ENCODE data around the gene CLCN5.
"Not testable (repeated sequence)": the region's sequence is repeated elsewhere in the genome, so short reads cannot be mapped to it uniquely, and the experiment has no call there.

The CLCN5 gene

GRCh38 chrX:49996474-49996873, 74.1 kb downstream of the CLCN5 start:
- DNase-seq = no peak

DNA sequence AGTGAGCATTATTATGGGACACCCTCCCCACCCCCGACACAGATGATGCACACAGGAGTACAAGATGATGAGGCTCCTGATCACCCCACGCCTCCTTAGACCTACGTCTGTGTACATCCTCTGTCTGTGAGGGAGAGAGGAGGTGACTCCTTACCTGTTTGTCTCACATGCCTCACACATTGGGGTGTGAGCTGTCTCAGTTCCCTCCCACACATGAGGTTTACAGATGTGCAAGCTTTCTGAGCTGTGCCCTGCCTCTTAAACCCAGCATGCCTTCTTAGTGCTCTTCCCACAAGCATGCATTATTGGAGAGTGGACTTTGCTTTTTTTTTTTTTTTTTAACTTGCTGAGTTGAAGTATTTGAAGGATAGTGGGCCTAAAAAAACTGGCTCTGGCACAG, 76.7 kb downstream of the CLCN5 start:
- no peak for DNase-seq

- peak; percentile 1 for DNase-seq
Measured at GRCh38 chrX:50000937-50001542, 78.6 kb downstream of the CLCN5 start.

- DNase-seq = peak; percentile 86
Measured at GRCh38 chrX:50002067-50002714, 79.8 kb downstream of the CLCN5 start.

DNA sequence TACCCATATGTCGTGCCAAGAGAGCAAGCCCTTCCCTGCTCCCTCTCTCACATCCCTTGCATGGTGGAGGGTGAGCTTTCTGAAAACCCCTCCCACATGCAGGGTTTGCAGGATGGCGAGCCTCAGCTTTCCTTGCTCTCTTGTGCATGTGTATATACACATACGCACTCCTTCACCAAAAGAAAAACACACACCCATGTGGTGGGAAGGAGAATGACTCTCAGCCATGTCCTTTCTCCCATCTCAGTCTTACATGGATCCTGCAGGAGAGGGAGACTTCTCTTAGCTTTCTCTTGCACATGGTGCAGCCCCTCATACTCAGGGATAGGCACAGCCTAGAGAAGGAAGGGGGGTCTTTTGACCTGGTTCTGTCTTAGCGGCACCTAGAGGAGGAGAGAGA, 81.1 kb downstream of the CLCN5 start:
- no peak for DNase-seq

GRCh38 chrX:50003927-50004326, 81.5 kb downstream of the CLCN5 start:
- no peak for DNase-seq

DNA sequence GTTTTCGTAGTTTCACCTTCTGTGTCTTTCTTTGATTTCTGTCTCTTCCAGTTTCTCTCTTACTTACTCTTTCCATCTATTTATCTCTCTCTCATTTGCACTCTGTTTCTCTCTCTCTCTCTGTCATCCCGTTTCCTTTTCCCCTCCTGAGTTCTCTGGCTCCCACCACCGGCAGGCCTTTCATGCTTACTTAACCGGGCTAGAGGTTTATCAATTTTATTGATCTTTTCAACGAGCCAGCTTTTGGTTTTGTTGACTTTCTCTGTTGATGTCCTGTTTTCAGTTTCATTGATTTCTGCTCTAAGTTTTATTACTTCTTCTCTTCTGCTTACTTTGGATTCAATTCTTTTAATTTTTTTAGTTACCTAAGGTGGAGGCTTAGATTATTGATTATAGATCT, 103.2 kb downstream of the CLCN5 start:
- DNase-seq = not testable (repeated sequence)

DNA sequence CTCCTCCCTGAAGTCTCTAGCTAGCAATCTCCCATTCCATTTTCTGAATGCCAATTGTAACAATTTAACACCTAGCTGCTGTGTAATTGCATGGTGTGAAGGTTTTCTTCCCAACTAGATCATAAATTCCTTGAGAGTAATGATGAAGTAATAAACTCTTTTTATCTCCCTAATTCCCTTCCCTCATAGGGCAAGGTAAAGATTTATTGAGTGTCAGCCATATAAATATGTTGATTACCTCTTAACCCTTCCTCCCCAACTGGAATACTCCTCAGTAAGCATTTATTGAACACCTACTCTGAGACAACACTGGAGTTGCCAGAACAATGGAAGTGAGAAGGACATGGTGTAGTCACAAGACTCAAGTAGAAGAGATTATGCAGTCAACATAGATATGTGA, 112.7 kb downstream of the CLCN5 start:
- no peak for DNase-seq

GRCh38 chrX:50036426-50036825, 114.0 kb downstream of the CLCN5 start:
- no peak for DNase-seq

GRCh38 chrX:50045823-50046222, 123.4 kb downstream of the CLCN5 start:
- DNase-seq = no peak

GRCh38 chrX:50049228-50049627, 126.8 kb downstream of the CLCN5 start:
- no peak for DNase-seq

DNA sequence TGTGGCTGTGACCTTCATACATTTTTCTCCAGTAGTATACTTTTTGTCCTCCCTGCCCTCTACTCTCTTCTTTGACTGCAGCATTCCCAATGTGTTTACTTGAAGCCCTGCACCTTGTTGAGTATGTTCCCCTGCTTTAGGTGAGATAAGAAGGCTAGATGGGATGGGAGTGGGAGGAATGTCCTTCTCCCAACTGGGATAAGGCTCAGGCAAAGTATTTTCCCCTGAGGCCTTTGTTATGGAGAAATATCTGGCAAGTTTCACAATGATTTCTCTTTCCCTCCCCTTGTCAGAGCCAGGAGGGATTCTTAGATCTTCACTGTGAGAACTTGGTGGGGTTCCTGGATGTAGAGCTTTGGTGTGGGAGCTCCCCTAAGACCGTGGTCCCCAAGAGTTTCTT, 131.8 kb downstream of the CLCN5 start:
- no peak for DNase-seq

DNA sequence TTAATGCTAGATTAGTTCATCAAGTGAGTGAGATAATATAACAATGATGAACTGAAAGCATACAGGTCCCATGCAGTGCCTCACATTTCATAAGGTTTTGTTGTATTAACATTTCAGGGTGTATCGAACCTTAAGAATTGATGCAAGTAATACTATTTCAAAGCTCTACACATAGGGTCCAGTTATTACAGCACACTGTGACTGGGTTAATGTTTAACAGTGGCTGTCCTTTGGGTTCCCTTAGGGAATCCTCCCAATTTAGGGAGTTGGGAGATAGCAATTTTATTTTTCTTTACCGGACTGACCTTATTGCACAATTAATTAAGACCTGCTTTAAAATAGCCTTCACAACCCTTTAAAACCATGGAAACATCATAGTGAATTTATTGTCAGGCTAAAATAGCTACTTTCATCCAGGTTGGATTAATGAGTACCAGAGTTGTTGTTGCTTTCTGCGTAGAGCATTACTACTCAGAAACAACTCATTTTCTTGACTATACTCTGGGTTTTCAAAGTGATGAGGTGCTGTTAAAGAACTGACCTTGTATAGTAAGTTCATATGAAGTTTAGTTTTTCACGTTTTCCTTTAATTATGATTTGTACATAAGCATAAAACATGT, 144.0 kb downstream of the CLCN5 start:
- DNase-seq = no peak

- DNase-seq = no peak
Measured at GRCh38 chrX:50067435-50068284, 145.3 kb downstream of the CLCN5 start.

GRCh38 chrX:50068285-50068563, 145.8 kb downstream of the CLCN5 start:
- no peak for DNase-seq

DNA sequence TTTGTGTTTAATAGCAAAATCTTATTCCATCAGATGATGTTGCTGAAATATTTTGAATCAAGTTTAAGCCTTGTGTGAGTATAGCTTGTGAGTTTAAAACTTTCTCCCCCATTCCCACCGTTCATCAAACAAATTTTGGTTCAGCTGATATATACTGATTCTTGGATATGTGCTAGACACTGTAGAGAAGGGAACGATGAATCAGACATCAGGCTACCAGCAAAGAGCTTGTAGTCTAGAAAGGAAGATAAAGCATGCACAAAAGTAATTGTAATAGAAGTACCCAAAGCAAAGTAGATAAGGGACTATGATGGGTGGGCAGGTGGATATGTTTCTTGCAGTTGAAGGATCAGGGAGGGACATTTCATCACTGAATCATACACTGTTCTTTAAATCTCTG, 146.5 kb downstream of the CLCN5 start:
- DNase-seq = no peak

DNA sequence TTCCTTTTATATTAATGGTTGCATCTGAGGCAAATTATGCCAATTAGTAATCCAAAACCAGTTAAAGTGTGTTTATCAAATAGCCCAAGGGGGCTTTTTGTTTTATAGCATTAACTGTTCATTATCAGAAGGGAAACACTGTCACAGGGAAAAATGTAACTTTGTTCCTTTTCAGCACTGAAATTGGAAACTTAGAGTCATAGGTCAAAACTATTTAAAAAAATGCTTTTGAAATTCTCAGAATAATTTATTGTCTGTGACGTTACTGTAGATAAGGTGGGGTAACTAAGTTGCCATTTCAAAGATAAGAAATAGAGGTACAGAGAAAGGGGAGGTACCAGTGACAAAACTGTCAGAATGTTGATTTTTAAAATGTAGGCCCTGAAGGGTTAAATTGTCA, 149.1 kb downstream of the CLCN5 start:
- DNase-seq = no peak

DNA sequence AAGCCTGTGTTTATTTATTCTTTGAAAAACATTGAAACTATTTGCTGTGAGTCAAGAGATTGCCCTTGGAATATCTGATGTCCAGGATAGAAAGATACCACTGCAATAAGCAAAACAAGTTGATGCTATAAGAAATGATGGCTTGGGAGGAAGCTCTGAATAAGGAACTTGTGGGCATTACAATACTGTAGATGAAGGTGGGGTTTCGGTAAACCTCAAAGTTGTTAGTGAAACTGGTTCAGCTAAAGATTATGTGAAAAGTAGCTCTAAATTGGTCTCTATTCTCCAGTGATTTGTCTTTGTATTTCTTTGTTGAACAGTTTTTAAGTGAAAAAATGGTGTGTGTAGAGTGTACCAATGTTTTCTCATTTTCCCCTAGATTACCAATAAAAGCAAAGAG, 149.7 kb downstream of the CLCN5 start:
- DNase-seq = peak; percentile 45

DNA sequence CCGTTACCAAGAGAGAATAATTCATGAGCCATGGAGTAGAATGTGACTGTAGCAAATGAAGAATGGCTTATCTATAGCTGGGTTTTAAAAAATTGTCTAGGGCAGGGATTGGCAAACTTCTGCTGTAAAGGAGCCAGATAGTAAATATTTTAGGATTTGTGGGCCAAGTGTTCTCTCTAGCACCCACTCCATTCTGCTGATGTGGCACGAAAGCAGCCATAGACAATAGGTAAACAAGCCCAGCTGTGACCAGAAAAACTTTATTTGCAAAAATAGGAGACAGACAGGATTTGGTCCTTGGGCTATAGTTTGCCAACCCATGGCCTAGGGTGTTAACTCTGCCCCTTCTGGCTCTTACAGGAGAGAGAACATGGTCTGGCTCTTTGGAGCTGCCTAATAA, 151.2 kb downstream of the CLCN5 start:
- DNase-seq = no peak

- peak; percentile 76 for DNase-seq
Measured at GRCh38 chrX:50075630-50076339, 153.4 kb downstream of the CLCN5 start.

GRCh38 chrX:50081282-50081889, 159.0 kb downstream of the CLCN5 start:
- peak; percentile 0 for DNase-seq

GRCh38 chrX:50082741-50083140, 160.3 kb downstream of the CLCN5 start:
- no peak for DNase-seq

- DNase-seq = no peak
Measured at GRCh38 chrX:50088645-50089044, 166.2 kb downstream of the CLCN5 start.

All from MV-4-11 (cell line).